Gastrocnemius medialis (tissue), 4 donors: ENCODE results near the gene DEPP1.

Experiments
- CTCF ChIP-seq, 5 experiments: fragments of 450-650 bp in 3 of 5; fragments of 200-600 bp in 2 of 5; sonication (generic) in 2 of 5; IDR thresholded peaks in 4 of 5; conservative IDR thresholded peaks in 1 of 5; 1 replicate in 4 of 5; 2 replicates in 1 of 5; pipeline ENCODE4 v1.5.1; 2016 to 2019; ENCODE audit warnings: antibody characterized with exemption in 5 of 5, mild to moderate bottlenecking in 3 of 5, moderate library complexity in 3 of 5
- POLR2A ChIP-seq, 2 donors: fragments of 450-650 bp; IDR thresholded peaks; one replicate each; pipeline ENCODE4 v1.6.1; 2017; ENCODE audit warnings: antibody characterized with exemption in 2 of 2, mild to moderate bottlenecking in 2 of 2, moderate library complexity in 2 of 2

DNA sequence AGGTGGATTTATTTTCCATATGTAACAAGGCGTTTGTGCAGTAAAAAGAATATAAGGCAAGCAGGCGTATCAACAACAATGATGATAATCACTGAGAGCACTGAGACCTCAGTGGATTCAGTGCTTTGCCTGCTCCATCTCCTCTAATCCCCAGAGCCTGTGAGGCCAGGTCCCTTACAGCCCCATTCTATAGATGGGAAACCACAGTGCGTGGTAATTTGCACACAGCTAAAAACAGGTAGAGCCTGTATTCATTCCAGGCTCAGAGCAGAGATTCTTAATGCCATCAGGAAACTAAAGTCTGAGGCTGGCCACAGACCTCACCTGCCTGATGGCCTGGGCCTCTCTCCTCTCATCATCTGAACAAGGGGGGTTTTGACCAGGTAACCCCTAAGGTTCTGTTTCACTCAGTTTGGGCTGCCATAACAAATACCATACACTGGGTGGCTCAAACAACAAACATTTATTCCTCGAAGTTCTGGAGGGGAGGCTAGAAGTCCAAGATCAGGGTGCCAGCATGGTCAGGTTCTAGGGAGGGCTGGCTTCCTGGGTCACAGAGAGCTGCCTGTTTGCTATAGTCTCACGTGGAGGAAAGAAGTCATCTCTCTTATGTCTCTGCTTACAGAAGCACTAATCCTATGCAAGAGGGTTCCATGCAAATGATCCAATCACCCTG is 29.3 kb downstream of the DEPP1 start:
- no peak for TF ChIP-seq CTCF (IDR thresholded peaks at IDR 0.05 in 4 of 5, conservative IDR thresholded peaks at IDR 0.05 in 1 of 5)
- TF ChIP-seq POLR2A (IDR thresholded peaks at IDR 0.05), result no peak
